Epithelial cell of esophagus (primary cell): Measurements from ENCODE around the gene MED26.

ENCODE experiments used
- DNase-seq: peaks from one replicate; pipeline ENCODE4 v3.0.0; 2010; ENCODE audit warnings: low read depth
- H3K4me3 ChIP-seq: 2 replicates; pipeline ENCODE4 v1.5.1; 2011; ENCODE audit warnings: mild to moderate bottlenecking, low read length, control low read depth
- CTCF ChIP-seq: IDR thresholded peaks from 2 replicates; pipeline ENCODE4 v1.5.1; 2011; ENCODE audit warnings: low read depth, mild to moderate bottlenecking, low read length, control low read depth, inconsistent platforms; ENCODE audit not compliant: insufficient read depth; ENCODE audit errors: missing control alignments

MED26 gene

GRCh38 chr19:16569609-16570320, 58.2 kb downstream of the MED26 start:
- no peak for TF ChIP-seq CTCF
- peak; percentile 68 for DNase-seq
- H3K4me3 ChIP-seq = no peak overlapping the region

- no peak for DNase-seq
- no peak for TF ChIP-seq CTCF
- no peak overlapping the region for H3K4me3 ChIP-seq
Measured at GRCh38 chr19:16566702-16567101, 61.3 kb downstream of the MED26 start.

GRCh38 chr19:16566161-16566560, 61.8 kb downstream of the MED26 start:
- no peak for TF ChIP-seq CTCF
- DNase-seq = no peak
- no peak overlapping the region for H3K4me3 ChIP-seq

DNA sequence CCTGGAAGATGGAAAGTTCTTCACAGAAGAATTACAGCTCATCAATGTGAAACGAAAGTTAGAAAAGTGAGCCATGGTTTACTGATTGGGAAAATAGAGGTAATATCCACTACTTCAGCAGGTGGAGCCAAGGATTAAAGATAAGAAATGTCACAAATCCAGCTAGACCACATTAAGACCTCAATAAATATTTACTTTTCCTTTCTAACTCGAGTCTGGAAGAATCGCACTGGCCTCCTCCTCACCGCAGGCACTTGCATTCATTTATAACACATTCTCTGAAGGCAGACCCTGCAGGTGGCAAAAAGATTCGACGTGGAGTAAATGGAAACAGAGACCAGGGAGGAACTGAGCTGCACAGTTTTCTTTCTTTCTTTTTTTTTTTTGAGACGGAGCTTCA, 63.2 kb downstream of the MED26 start:
- TF ChIP-seq CTCF = no peak
- no peak for DNase-seq
- H3K4me3 ChIP-seq = no peak overlapping the region

DNA sequence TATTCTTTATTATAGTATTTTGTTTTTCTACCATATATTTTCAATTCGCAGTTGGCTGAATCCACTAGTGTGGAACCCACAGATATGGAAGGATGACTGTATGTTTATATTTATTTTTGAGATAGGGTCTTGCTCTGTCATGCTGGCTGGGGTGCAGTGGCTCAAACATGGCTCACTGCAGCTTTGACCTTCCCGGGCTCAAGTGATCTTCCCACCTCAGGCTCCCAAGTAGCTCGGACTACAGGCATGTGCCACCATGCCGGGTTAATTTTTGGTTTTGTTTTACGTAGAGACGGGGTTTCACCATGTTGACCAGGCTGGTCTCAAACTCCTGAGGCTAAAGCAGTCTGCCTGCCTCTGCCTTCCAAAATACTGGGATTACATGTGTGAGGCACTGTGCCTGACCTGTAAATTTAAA, 65.4 kb downstream of the MED26 start:
- no peak overlapping the region for H3K4me3 ChIP-seq
- no peak for TF ChIP-seq CTCF

DNA sequence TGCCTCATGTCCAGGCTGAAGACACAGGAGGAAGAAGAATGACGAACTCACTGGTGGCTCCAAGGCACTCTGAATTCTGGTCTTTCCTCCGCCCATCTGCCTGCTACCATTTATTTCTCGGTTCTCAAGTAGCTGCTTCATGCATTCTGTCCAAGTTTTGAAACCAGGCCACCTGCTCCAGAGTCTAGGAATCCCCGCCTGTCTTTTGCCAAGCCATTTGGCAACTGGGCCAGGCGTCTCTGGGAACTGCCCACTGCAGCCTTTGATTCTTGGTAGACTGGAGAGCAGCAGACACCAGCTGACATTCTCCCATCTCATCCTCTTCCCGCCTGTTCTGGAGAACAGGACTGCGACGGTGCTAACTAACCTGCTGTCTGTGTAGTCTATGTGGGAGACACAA, 66.6 kb downstream of the MED26 start:
- H3K4me3 ChIP-seq = no peak overlapping the region
- TF ChIP-seq CTCF = no peak
- no peak for DNase-seq

More for the DNA sequence above, 65.4 kb downstream of the MED26 start:
- no peak for DNase-seq

GRCh38 chr19:16559780-16560276, 68.2 kb downstream of the MED26 start:
- no peak for TF ChIP-seq CTCF
- no peak overlapping the region for H3K4me3 ChIP-seq
- no peak for DNase-seq
